ENCODE data around the gene SCD5.

- no peak for TF ChIP-seq POLR2AphosphoS5 (IDR thresholded peaks at IDR 0.05)
- no peak for TF ChIP-seq CTCF (IDR thresholded peaks at IDR 0.05)
These were observed 206.0 kb downstream of the SCD5 start for GRCh38 chr4:82592639-82593038.

Data from esophagus muscularis mucosa (tissue), 3 donors.